Mesenchymal stem cell (in vitro differentiated cells and primary cell): ENCODE results near the gene LGALSL.
A peak's percentile ranks its signal among the peaks of the same experiment; 100 is the strongest.

Experiments
- DNase-seq: peaks from one replicate; pipeline ENCODE4 v3.0.0-alpha.2; 2013
- H2AFZ ChIP-seq: one replicate; pipeline ENCODE4 v1.6.1; 2013; ENCODE audit warnings: low read depth, mild to moderate bottlenecking, control low read depth, inconsistent platforms, low read length, moderate library complexity
- H2AK5ac ChIP-seq: 2 replicates; pipeline ENCODE4 v1.6.1; 2013; ENCODE audit warnings: low read length, moderate library complexity, mild to moderate bottlenecking, inconsistent platforms; ENCODE audit not compliant: severe bottlenecking
- H2BK120ac ChIP-seq: one replicate; pipeline ENCODE4 v1.6.1; 2013; ENCODE audit warnings: low read depth, mild to moderate bottlenecking, inconsistent platforms, low read length, moderate library complexity
- H2BK12ac ChIP-seq, 2 experiments: one replicate each; pipeline ENCODE4 v1.6.1; 2013; ENCODE audit warnings: inconsistent platforms in 2 of 2, low read length in 2 of 2, mild to moderate bottlenecking in 2 of 2, moderate library complexity in 2 of 2, control low read depth in 1 of 2
- H2BK15ac ChIP-seq: one replicate; pipeline ENCODE4 v1.6.1; 2013; ENCODE audit warnings: mild to moderate bottlenecking, low read depth, inconsistent platforms; ENCODE audit not compliant: poor library complexity, severe bottlenecking
- H2BK5ac ChIP-seq: 2 replicates; pipeline ENCODE4 v1.6.1; 2013; ENCODE audit warnings: low read depth, mild to moderate bottlenecking, low read length, control low read depth, inconsistent platforms; ENCODE audit not compliant: poor library complexity, severe bottlenecking
- H3K14ac ChIP-seq, 2 experiments: one replicate each; pipeline ENCODE4 v1.6.1; 2013; ENCODE audit warnings: inconsistent platforms in 2 of 2, low read length in 2 of 2, control low read depth in 1 of 2, mild to moderate bottlenecking in 1 of 2, moderate library complexity in 1 of 2
- H3K18ac ChIP-seq, 2 experiments: one replicate each; pipeline ENCODE4 v1.6.1; 2013; ENCODE audit warnings: inconsistent platforms in 2 of 2, low read length in 2 of 2, control low read depth in 1 of 2, low read depth in 1 of 2, mild to moderate bottlenecking in 1 of 2
- H3K23ac ChIP-seq, 2 experiments: one replicate each; pipeline ENCODE4 v1.6.1; 2013; ENCODE audit warnings: inconsistent platforms in 2 of 2, low read length in 2 of 2, mild to moderate bottlenecking in 2 of 2, moderate library complexity in 2 of 2, control low read depth in 1 of 2
- H3K27ac ChIP-seq: 2 replicates; pipeline ENCODE4 v1.5.1; 2013; ENCODE audit warnings: mild to moderate bottlenecking, moderate library complexity, low read length, control low read depth, inconsistent platforms; ENCODE audit not compliant: poor library complexity, severe bottlenecking
- H3K27me3 ChIP-seq, 2 experiments: 2 replicates each; pipeline versions ENCODE4 v1.6.1 to v1.7.0; 2013; ENCODE audit warnings: low read length in 2 of 2, mild to moderate bottlenecking in 2 of 2, moderate library complexity in 2 of 2, control low read depth in 1 of 2, inconsistent platforms in 1 of 2; ENCODE audit not compliant: control insufficient read depth in 1 of 2, insufficient read depth in 1 of 2
- H3K36me3 ChIP-seq, 2 experiments: 2 replicates each; pipeline versions ENCODE4 v1.6.1 to v1.7.0; 2013; ENCODE audit warnings: low read length in 2 of 2, control low read depth in 1 of 2, inconsistent platforms in 1 of 2, low read depth in 1 of 2, mild to moderate bottlenecking in 1 of 2; ENCODE audit not compliant: insufficient read depth in 2 of 2, control insufficient read depth in 1 of 2
- H3K4ac ChIP-seq, 2 experiments: one replicate each; pipeline ENCODE4 v1.6.1; 2013; ENCODE audit warnings: inconsistent platforms in 2 of 2, low read length in 2 of 2, mild to moderate bottlenecking in 2 of 2, moderate library complexity in 2 of 2, control low read depth in 1 of 2, low read depth in 1 of 2
- H3K4me1 ChIP-seq: 2 replicates; pipeline ENCODE4 v1.6.1; 2013; ENCODE audit warnings: low read depth, low read length, control low read depth; ENCODE audit not compliant: control insufficient read depth, insufficient read depth
- H3K4me2 ChIP-seq: 2 replicates; pipeline ENCODE4 v1.6.1; 2013; ENCODE audit warnings: low read length, mild to moderate bottlenecking, inconsistent platforms; ENCODE audit not compliant: poor library complexity, severe bottlenecking
- H3K4me3 ChIP-seq, 2 experiments: 2 replicates each; pipeline versions ENCODE4 v1.5.1 to v1.7.0; 2013; ENCODE audit warnings: low read length in 2 of 2, mild to moderate bottlenecking in 2 of 2, control low read depth in 1 of 2, low read depth in 1 of 2; ENCODE audit not compliant: insufficient read depth in 1 of 2
- H3K79me1 ChIP-seq: replicated peaks from 2 replicates; pipeline ENCODE4 v1.6.1; 2013; ENCODE audit warnings: mild to moderate bottlenecking, control low read depth, low read length, inconsistent platforms; ENCODE audit not compliant: poor library complexity, severe bottlenecking
- H3K9ac ChIP-seq: 2 replicates; pipeline ENCODE4 v1.7.0; 2013; ENCODE audit warnings: mild to moderate bottlenecking, low read length, moderate library complexity
- H3K9me3 ChIP-seq: 2 replicates; pipeline ENCODE4 v1.7.0; 2013; ENCODE audit warnings: mild to moderate bottlenecking, low read length; ENCODE audit not compliant: control insufficient read depth
- H4K8ac ChIP-seq: one replicate; pipeline ENCODE4 v1.6.1; 2013; ENCODE audit warnings: inconsistent platforms, mild to moderate bottlenecking, low read length, moderate library complexity
- H4K91ac ChIP-seq: one replicate; pipeline ENCODE4 v1.6.1; 2013; ENCODE audit warnings: mild to moderate bottlenecking, low read length, inconsistent platforms
- WGBS: methylation state at CpG from one replicate; pipeline ENCODE4 v1.1.7; 2013; ENCODE audit warnings: mixed read lengths; 5-methylcytosine and 5-hydroxymethylcytosine counted together

Gene LGALSL

GRCh38 chr2:64493788-64494187 lies 39.8 kb downstream of the LGALSL start:
- Histone ChIP-seq H2BK15ac (no peak overlapping the region), H3K23ac (no peak overlapping the region), H2BK12ac (no peak overlapping the region), H2AFZ (no peak overlapping the region), H4K91ac (no peak overlapping the region), H3K4me3 (no peak overlapping the region), H2AK5ac (no peak overlapping the region), H2BK5ac (no peak overlapping the region), H3K27me3 (peaks cover 9% of the 10 kb centered on the region in 2 experiments), H3K4me2 (no peak overlapping the region), H4K8ac (no peak overlapping the region), H2BK120ac (no peak overlapping the region), H3K27ac (no peak overlapping the region), H3K79me1 (no peaks in the 10 kb centered on the region), H3K9me3 (no peaks in the 10 kb centered on the region), H3K36me3 (no peaks in the 10 kb centered on the region), H3K4me1 (no peaks in the 10 kb centered on the region), H3K18ac (peak overlapping the region in 1 of 2 experiments; percentile 19), H3K4ac (no peak overlapping the region), H3K14ac (no peak overlapping the region), H3K9ac (no peak overlapping the region)
- 90% methylated on average over 3 of the region's 4 CpGs for WGBS
- no peak for DNase-seq

- no peak overlapping the region for H2AK5ac ChIP-seq
- no peak for DNase-seq
- H3K4ac ChIP-seq = no peak overlapping the region
Measured at GRCh38 chr2:64498438-64498837, 44.5 kb downstream of the LGALSL start.

GRCh38 chr2:64500549-64500948 lies 46.6 kb downstream of the LGALSL start:
- Histone ChIP-seq H3K18ac (no peak overlapping the region), H4K91ac (no peak overlapping the region), H3K27ac (no peak overlapping the region), H3K9me3 (no peaks in the 10 kb centered on the region), H3K36me3 (no peaks in the 10 kb centered on the region), H3K4me1 (no peaks in the 10 kb centered on the region), H2BK12ac (no peak overlapping the region), H3K4me2 (no peak overlapping the region), H2AFZ (no peak overlapping the region), H3K9ac (no peak overlapping the region), H3K4ac (no peak overlapping the region), H2BK120ac (no peak overlapping the region), H3K27me3 (peaks cover 20 to 25% of the 10 kb centered on the region in 2 experiments), H3K4me3 (no peak overlapping the region), H2AK5ac (no peak overlapping the region), H4K8ac (no peak overlapping the region), H3K14ac (no peak overlapping the region), H3K23ac (no peak overlapping the region), H2BK15ac (no peak overlapping the region), H2BK5ac (no peak overlapping the region), H3K79me1 (no peaks in the 10 kb centered on the region)
- WGBS = 83% methylated on average over 5 of the region's 5 CpGs
- no peak for DNase-seq

More at GRCh38 chr2:64498438-64498837, 44.5 kb downstream of the LGALSL start:
- Histone ChIP-seq H4K8ac (no peak overlapping the region), H3K9ac (no peak overlapping the region), H3K4me1 (no peaks in the 10 kb centered on the region), H3K36me3 (no peaks in the 10 kb centered on the region), H3K27ac (no peak overlapping the region), H2AFZ (no peak overlapping the region), H3K18ac (no peak overlapping the region), H4K91ac (no peak overlapping the region), H3K14ac (no peak overlapping the region), H3K27me3 (peaks cover 20 to 22% of the 10 kb centered on the region in 2 experiments), H3K23ac (no peak overlapping the region), H2BK120ac (no peak overlapping the region), H2BK5ac (no peak overlapping the region), H3K79me1 (no peaks in the 10 kb centered on the region), H2BK15ac (no peak overlapping the region), H2BK12ac (no peak overlapping the region), H3K4me3 (no peak overlapping the region), H3K4me2 (no peak overlapping the region), H3K9me3 (no peaks in the 10 kb centered on the region)
- WGBS = 75% methylated on average over 1 of the region's 1 CpG

- Histone ChIP-seq H3K9me3 (no peaks in the 10 kb centered on the region), H3K27ac (no peak overlapping the region), H3K79me1 (no peaks in the 10 kb centered on the region), H2AFZ (no peak overlapping the region), H2BK120ac (no peak overlapping the region), H3K18ac (no peak overlapping the region), H2AK5ac (no peak overlapping the region), H3K27me3 (peaks cover 20 to 25% of the 10 kb centered on the region in 2 experiments), H3K4me1 (no peaks in the 10 kb centered on the region), H3K9ac (no peak overlapping the region), H4K91ac (no peak overlapping the region), H2BK12ac (no peak overlapping the region), H4K8ac (no peak overlapping the region), H3K14ac (no peak overlapping the region), H3K23ac (no peak overlapping the region), H3K4ac (no peak overlapping the region), H3K36me3 (no peaks in the 10 kb centered on the region), H3K4me2 (no peak overlapping the region), H2BK15ac (no peak overlapping the region), H2BK5ac (no peak overlapping the region), H3K4me3 (no peak overlapping the region)
- no peak for DNase-seq
- WGBS = 75% methylated on average over 1 of the region's 1 CpG
Measured at GRCh38 chr2:64501946-64502345, 48.0 kb downstream of the LGALSL start.
